Subcutaneous abdominal adipose tissue (tissue), 5 donors: ENCODE measurements around the gene STAC3.

ENCODE experiments used
- H3K27ac ChIP-seq: one replicate; pipeline ENCODE4 v1.7.0; 2013; ENCODE audit warnings: low read depth, mild to moderate bottlenecking, inconsistent platforms, low read length, moderate library complexity
- H3K27me3 ChIP-seq, 5 donors: one replicate each; pipeline ENCODE4 v1.7.0; 2013; ENCODE audit warnings: low read length in 5 of 5, inconsistent platforms in 1 of 5; ENCODE audit not compliant: control insufficient read depth in 5 of 5, insufficient read depth in 4 of 5
- H3K36me3 ChIP-seq, 5 donors: one replicate each; pipeline ENCODE4 v1.7.0; 2013; ENCODE audit warnings: low read length in 5 of 5; ENCODE audit not compliant: control insufficient read depth in 5 of 5, insufficient read depth in 5 of 5
- H3K4me1 ChIP-seq, 5 donors: one replicate each; pipeline ENCODE4 v1.7.0; 2013; ENCODE audit warnings: low read length in 5 of 5, mild to moderate bottlenecking in 3 of 5, moderate library complexity in 1 of 5; ENCODE audit not compliant: control insufficient read depth in 5 of 5, insufficient read depth in 5 of 5
- H3K4me3 ChIP-seq, 5 donors: one replicate each; pipeline ENCODE4 v1.7.0; 2013; ENCODE audit warnings: low read length in 5 of 5, low read depth in 1 of 5
- H3K9ac ChIP-seq, 5 donors: one replicate each; pipeline ENCODE4 v1.7.0; 2013; ENCODE audit warnings: low read length in 5 of 5, mild to moderate bottlenecking in 4 of 5, moderate library complexity in 3 of 5
- H3K9me3 ChIP-seq, 5 donors: one replicate each; pipeline ENCODE4 v1.7.0; 2013; ENCODE audit warnings: low read length in 5 of 5; ENCODE audit not compliant: control insufficient read depth in 5 of 5
- donor health status: healthy.
- donor health status: healthy.
- donor health status: healthy.
- donor health status: healthy.
- donor health status: healthy.

STAC3 gene

GRCh38 chr12:57195611-57196371, 55.2 kb downstream of the STAC3 start:
- no peak overlapping the region for H3K4me3 ChIP-seq
- no peak overlapping the region for H3K27ac ChIP-seq
- peaks cover 0 to 100% (median 100%) of the 10 kb centered on the region in 5 donors for H3K36me3 ChIP-seq
- H3K4me1 ChIP-seq = peaks cover 0 to 8% (median 0%) of the 10 kb centered on the region in 5 donors
- H3K9ac ChIP-seq = no peak overlapping the region
- no peaks in the 10 kb centered on the region for H3K27me3 ChIP-seq
- H3K9me3 ChIP-seq = no peaks in the 10 kb centered on the region

DNA sequence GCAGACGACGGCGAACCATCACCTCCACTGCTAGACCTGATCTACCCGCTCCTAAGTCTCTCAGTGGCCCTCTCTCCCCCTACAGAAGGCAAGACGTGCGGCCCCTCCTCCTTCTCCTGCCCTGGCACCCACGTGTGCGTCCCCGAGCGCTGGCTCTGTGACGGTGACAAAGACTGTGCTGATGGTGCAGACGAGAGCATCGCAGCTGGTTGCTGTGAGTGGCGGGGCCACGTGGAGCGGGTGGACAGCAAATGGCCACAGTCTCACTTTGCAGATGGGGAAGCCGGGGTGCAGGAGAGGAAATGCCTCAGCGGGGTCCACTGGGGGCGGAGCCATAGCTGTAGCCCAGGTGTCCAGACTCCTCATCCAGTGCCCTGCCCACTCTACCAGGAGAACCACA, 55.8 kb downstream of the STAC3 start:
- H3K9me3 ChIP-seq = no peaks in the 10 kb centered on the region
- H3K4me3 ChIP-seq = no peak overlapping the region
- peaks cover 0 to 10% (median under 1%) of the 10 kb centered on the region in 5 donors for H3K4me1 ChIP-seq
- no peaks in the 10 kb centered on the region for H3K27me3 ChIP-seq
- H3K9ac ChIP-seq = no peak overlapping the region
- no peak overlapping the region for H3K27ac ChIP-seq
- peaks cover 0 to 100% (median 100%) of the 10 kb centered on the region in 5 donors for H3K36me3 ChIP-seq

- H3K4me1 ChIP-seq = peaks cover 0 to 15% (median 5%) of the 10 kb centered on the region in 5 donors
- no peak overlapping the region for H3K4me3 ChIP-seq
- H3K36me3 ChIP-seq = peaks cover 0 to 100% (median 100%) of the 10 kb centered on the region in 5 donors
- no peak overlapping the region for H3K27ac ChIP-seq
- H3K9ac ChIP-seq = no peak overlapping the region
- H3K9me3 ChIP-seq = no peaks in the 10 kb centered on the region
- H3K27me3 ChIP-seq = no peaks in the 10 kb centered on the region
Measured at GRCh38 chr12:57194253-57194652, 56.7 kb downstream of the STAC3 start.

DNA sequence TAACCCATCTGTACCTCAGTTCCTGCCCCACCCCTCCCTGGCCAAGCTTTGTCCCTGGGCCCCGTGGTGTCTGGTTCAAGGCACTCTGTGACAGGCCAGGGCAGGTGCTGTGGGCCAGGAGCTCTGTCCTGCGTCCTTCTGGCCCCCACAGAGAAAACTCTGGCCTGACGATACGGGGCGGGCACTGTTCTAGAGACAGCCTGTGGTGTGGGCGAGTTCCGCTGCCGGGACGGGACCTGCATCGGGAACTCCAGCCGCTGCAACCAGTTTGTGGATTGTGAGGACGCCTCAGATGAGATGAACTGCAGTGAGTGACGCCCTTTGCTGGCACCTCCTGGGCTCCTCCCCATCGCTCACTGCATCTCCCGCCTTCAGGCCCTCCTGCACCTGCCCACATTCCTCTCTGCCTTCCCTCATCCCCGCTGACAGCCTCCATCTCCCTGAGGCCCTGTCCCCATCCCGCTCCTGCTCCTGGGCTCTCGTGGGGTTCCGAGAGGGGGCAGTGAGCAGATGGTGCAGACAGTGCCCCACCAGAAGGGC, 57.2 kb downstream of the STAC3 start:
- H3K27ac ChIP-seq = no peak overlapping the region
- no peak overlapping the region for H3K4me3 ChIP-seq
- peaks cover 0 to 100% (median 100%) of the 10 kb centered on the region in 5 donors for H3K36me3 ChIP-seq
- H3K4me1 ChIP-seq = peaks cover 0 to 15% (median 5%) of the 10 kb centered on the region in 5 donors
- H3K27me3 ChIP-seq = no peaks in the 10 kb centered on the region
- H3K9ac ChIP-seq = no peak overlapping the region
- no peaks in the 10 kb centered on the region for H3K9me3 ChIP-seq
